Transverse colon (tissue), 4 donors: Measurements from ENCODE around the gene ISG20. TPM values are rescaled to one million over a fixed set of nuclear protein-coding genes. Genes with fewer than 3 reads are reported as not detected.

Experiments used
- DNase-seq: peaks from one replicate; pipeline ENCODE4 v3.0.0-alpha.2; 2019
- H3K27ac ChIP-seq, 4 donors: fragments of 200-600 bp; sonication (generic); 2 replicates each; pipeline ENCODE4 v1.5.1; 2016 to 2018; ENCODE audit warnings: inconsistent platforms in 4 of 4
- H3K27me3 ChIP-seq: fragments of 200-600 bp; sonication (generic); 2 replicates; pipeline ENCODE4 v1.5.1; 2017; ENCODE audit warnings: inconsistent platforms
- H3K36me3 ChIP-seq, 4 donors: fragments of 200-600 bp; sonication (generic); 2 replicates each; pipeline ENCODE4 v1.5.1; 2017 to 2019; ENCODE audit warnings: inconsistent platforms in 4 of 4
- H3K4me1 ChIP-seq, 4 donors: fragments of 200-600 bp; sonication (generic); 2 replicates each; pipeline ENCODE4 v1.5.1; 2017 to 2020; ENCODE audit warnings: inconsistent platforms in 4 of 4
- H3K4me3 ChIP-seq, 4 donors: fragments of 200-600 bp; sonication (generic); 1 replicate in 1 of 4; 2 replicates in 3 of 4; pipeline versions ENCODE4 v1.5.1 to v1.6.1; 2017 to 2019; ENCODE audit warnings: inconsistent platforms in 4 of 4
- H3K9me3 ChIP-seq, 2 donors: fragments of 200-600 bp; sonication (generic); 2 replicates each; pipeline ENCODE4 v1.5.1; 2017 to 2019; ENCODE audit warnings: inconsistent platforms in 2 of 2
- EP300 ChIP-seq: sonication (generic); formaldehyde crosslinking; IDR thresholded peaks from one replicate; pipeline ENCODE4 v1.6.1; 2017; ENCODE audit warnings: antibody characterized with exemption, low read depth
- POLR2A ChIP-seq: fragments of 450-650 bp; IDR thresholded peaks from one replicate; pipeline ENCODE4 v1.6.1; 2016; ENCODE audit warnings: antibody characterized with exemption, mild to moderate bottlenecking, moderate library complexity
- POLR2AphosphoS5 ChIP-seq, 3 donors: sonication (generic); formaldehyde crosslinking; IDR thresholded peaks; one replicate each; pipeline ENCODE4 v1.6.1; 2016; ENCODE audit warnings: antibody characterized with exemption in 3 of 3
- WGBS, 2 donors: methylation state at CpG; one replicate each; pipeline ENCODE4 v1.1.5; 2018; ENCODE audit warnings: low coverage in 1 of 2; 5-methylcytosine and 5-hydroxymethylcytosine counted together
- in situ Hi-C, 4 donors: fragments of 200-750 bp; cut with MboI; loops; one replicate each; pipeline versions ENCODE4 v1.15.0 to v1.15.1; 2017; ENCODE audit warnings: low sequenced_read_pairs in 3 of 4, low pct_ligation_motif_present in 1 of 4, low pct_unique_long_range_greater_than_20kb in 1 of 4
- intact Hi-C: fragments of 100-400 bp; cut with DNase I; formaldehyde crosslinking; loops from one replicate; pipeline ENCODE4 v1.15.1; 2023; ENCODE audit warnings: low total_unique reads
- total RNA-seq, 4 donors: library from RNA; depleted of rRNA; stranded (reverse); fragments of >200 nt; gene quantifications; one replicate each; pipeline ENCODE4 v1.1.0, GENCODE V29; 2016
- TF ChIP-seq, protein P1 (sequence below), 5 experiments: fragments of 200-600 bp in 3 of 5; fragments of 450-650 bp in 2 of 5; sonication (generic) in 3 of 5; IDR thresholded peaks; 1 replicate in 2 of 5; 2 replicates in 3 of 5; pipeline ENCODE4 v1.5.1; 2016 to 2017; ENCODE audit warnings: antibody characterized with exemption in 5 of 5, inconsistent platforms in 3 of 5, mild to moderate bottlenecking in 2 of 5, moderate library complexity in 1 of 5

Gene ISG20
- total RNA-seq, 4 donors from 2014 or later: 18.7 to 51.9 (median 38.6) TPM

DNA sequence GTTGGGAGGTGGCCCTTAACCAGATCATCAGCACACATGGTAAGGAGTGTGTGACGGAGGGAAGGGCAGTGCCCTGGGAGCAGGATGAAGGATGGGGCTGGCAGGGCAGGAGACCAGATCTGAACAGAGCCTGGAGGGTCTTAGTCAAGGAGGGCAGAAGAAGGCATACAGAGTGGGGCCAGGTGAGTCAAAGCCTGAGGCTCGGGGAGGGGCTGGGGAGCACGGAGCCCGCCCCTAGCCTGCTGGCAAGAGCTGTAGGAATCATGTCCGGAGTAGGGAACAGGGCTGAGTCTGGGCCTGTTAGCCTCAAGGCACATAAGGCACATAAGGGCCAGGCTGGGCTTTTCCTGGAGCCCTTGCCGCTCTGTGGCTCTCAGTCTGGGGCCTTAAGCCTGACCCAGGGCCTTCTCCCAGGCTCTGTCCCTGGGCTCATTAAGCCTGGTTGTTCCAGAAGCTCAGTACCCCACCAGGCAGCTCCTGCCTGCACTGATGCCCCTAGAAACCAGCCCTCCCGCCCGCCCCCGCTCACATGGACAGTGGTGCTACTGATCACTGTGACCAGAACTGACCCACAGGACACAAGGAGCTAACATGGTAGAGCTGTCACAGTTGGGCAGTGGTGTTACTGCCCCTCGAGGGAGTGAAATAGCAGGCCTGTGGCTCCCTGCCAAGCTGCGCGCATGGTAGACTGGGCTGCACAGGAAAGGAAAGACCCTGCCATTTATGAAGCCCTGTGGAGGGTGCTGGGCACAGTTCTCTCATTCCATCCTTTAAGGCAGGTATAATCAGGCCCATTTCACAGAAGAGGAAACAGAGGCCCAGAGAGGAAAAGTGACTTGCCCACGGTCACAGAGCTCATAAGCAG is 14.6 kb downstream of the ISG20 start:
- no peak overlapping the region for H3K27ac ChIP-seq
- H3K27me3 ChIP-seq: no peaks in the 10 kb centered on the region
- peaks cover 7 to 17% (median 8%) of the 10 kb centered on the region in 4 donors for H3K4me1 ChIP-seq
- TF ChIP-seq POLR2AphosphoS5 (IDR thresholded peaks at IDR 0.05): no peak
- TF ChIP-seq POLR2A: no peak
- TF ChIP-seq EP300: no peak
- TF ChIP-seq, protein P1, sequence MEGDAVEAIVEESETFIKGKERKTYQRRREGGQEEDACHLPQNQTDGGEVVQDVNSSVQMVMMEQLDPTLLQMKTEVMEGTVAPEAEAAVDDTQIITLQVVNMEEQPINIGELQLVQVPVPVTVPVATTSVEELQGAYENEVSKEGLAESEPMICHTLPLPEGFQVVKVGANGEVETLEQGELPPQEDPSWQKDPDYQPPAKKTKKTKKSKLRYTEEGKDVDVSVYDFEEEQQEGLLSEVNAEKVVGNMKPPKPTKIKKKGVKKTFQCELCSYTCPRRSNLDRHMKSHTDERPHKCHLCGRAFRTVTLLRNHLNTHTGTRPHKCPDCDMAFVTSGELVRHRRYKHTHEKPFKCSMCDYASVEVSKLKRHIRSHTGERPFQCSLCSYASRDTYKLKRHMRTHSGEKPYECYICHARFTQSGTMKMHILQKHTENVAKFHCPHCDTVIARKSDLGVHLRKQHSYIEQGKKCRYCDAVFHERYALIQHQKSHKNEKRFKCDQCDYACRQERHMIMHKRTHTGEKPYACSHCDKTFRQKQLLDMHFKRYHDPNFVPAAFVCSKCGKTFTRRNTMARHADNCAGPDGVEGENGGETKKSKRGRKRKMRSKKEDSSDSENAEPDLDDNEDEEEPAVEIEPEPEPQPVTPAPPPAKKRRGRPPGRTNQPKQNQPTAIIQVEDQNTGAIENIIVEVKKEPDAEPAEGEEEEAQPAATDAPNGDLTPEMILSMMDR (IDR thresholded peaks at IDR 0.05): no peak
- in situ Hi-C loops: loop anchor here in 1 of 4 donors (25.0 kb wide), 1 partner anchor 184 kb away; no protein-coding TSS in a partner anchor
- DNase-seq: no peak
- no peaks in the 10 kb centered on the region for H3K36me3 ChIP-seq
- no peak overlapping the region for H3K4me3 ChIP-seq
- 92 to 100% methylated on average over 1 to 13 of the region's 13 CpGs for WGBS, 2 donors
- intact Hi-C loops: no loop called here
- H3K9me3 ChIP-seq: no peaks in the 10 kb centered on the region

DNA sequence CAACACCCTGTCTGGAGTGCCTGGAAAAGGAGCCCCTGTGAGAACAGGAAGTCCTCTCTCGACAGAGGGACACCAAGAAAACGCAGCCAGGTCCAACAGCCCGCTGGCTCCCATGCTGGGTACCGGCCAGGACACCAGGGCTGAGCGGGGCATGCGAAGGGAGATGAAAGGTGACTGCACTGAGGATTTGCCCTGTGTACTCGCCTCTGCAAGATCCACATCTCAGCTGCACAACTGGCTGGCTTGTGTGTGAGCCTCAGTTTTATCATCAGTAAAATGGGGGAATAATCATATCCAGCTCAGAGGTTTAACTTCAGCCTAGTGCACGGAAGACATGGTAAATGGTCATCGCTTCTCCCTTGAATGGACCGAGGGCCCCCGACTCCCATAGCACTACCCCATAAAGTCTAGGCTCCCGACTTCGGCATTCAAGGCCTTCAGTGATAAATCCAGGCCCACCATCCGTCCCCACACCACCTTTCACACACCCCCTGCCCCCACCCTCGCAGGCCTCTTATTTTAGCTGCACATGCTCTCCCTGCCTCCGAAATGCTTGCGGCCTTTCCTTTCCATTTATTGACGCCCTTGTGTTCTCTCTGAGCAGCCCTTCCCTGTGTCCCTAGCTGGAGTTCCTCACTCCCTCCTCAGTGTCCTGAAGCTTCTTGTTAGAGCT is 15.8 kb downstream of the ISG20 start:
- intact Hi-C loops: loop anchor here (5.0 kb wide), 1 partner anchor 178 kb away; no protein-coding TSS in a partner anchor
- no peaks in the 10 kb centered on the region for H3K27me3 ChIP-seq
- H3K36me3 ChIP-seq: no peaks in the 10 kb centered on the region
- no peak for TF ChIP-seq EP300
- TF ChIP-seq, protein P1 (IDR thresholded peaks at IDR 0.05): no peak
- no peak for TF ChIP-seq POLR2A
- TF ChIP-seq POLR2AphosphoS5 (IDR thresholded peaks at IDR 0.05): no peak
- 94 to 100% methylated on average over 3 to 18 of the region's 18 CpGs for WGBS, 2 donors
- H3K27ac ChIP-seq: no peak overlapping the region
- peaks cover 0 to 6% (median 0%) of the 10 kb centered on the region in 4 donors for H3K4me1 ChIP-seq
- DNase-seq: no peak
- H3K4me3 ChIP-seq: no peak overlapping the region
- in situ Hi-C loops: loop anchor here in 1 of 4 donors (25.0 kb wide), 1 partner anchor 183 kb away; no protein-coding TSS in a partner anchor
- H3K9me3 ChIP-seq: no peaks in the 10 kb centered on the region

DNA sequence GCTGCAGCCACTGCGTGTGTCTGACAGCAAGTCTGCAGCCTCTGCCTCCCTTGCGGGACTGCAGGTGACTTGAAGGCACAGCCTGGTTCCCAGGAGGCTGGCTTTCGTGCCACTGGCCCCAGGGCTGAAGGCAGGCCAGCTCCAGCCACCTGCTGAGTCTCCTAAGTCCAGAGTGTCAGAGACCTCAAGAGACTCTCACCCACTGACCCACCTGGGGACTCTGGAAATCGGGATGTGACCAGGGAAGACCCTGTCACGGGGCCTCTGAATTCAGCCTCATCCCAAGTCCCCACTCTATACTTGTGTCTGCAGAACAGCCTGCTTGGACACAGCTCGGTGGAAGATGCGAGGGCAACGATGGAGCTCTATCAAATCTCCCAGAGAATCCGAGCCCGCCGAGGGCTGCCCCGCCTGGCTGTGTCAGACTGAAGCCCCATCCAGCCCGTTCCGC is 16.3 kb downstream of the ISG20 start:
- no peaks in the 10 kb centered on the region for H3K27me3 ChIP-seq
- peaks cover 0 to under 1% (median 0%) of the 10 kb centered on the region in 4 donors for H3K4me1 ChIP-seq
- intact Hi-C loops (loop anchor here (5.0 kb wide), 1 partner anchor 177 kb away; no protein-coding TSS in a partner anchor), in situ Hi-C loops (loop anchor here in 1 of 4 donors (25.0 kb wide), 1 partner anchor 182 kb away; no protein-coding TSS in a partner anchor)
- no peak overlapping the region for H3K4me3 ChIP-seq
- H3K27ac ChIP-seq: no peak overlapping the region
- TF ChIP-seq, protein P1 (IDR thresholded peaks at IDR 0.05): no peak
- no peak for TF ChIP-seq POLR2A
- no peak for TF ChIP-seq EP300
- no peak for TF ChIP-seq POLR2AphosphoS5 (IDR thresholded peaks at IDR 0.05)
- H3K9me3 ChIP-seq: no peaks in the 10 kb centered on the region
- 93 to 100% methylated on average over 2 to 13 of the region's 14 CpGs for WGBS, 2 donors
- no peak for DNase-seq
- H3K36me3 ChIP-seq: no peaks in the 10 kb centered on the region
